ENCODE results near the gene RGMA.
A peak's percentile ranks its signal among the peaks of the same experiment; 100 is the strongest.
"Not testable (repeated sequence)": the region's sequence is repeated elsewhere in the genome, so short reads cannot be mapped to it uniquely, and the experiment has no call there.

The RGMA gene

DNA sequence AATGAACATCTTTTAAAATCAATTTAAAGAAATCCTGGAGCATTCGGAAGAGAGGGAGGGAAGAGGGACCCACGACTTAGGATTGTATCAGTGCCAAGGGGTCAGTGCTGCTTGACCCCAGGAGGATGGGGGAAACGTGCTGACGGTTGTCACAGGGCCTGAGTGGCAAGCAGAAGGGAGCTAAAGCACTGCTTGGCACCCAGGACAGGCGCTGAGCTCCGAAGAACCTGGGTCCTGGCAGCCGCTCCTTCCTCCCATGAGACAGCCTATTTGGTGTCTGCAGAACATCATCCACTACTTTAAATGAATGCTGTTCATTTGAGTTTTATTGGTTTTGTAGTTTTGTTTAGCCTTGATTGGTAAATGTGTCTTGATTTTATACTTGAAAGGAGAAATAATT is 54.5 kb downstream of the RGMA start:
- no peak for DNase-seq (ENCODE audit: low read depth)

DNA sequence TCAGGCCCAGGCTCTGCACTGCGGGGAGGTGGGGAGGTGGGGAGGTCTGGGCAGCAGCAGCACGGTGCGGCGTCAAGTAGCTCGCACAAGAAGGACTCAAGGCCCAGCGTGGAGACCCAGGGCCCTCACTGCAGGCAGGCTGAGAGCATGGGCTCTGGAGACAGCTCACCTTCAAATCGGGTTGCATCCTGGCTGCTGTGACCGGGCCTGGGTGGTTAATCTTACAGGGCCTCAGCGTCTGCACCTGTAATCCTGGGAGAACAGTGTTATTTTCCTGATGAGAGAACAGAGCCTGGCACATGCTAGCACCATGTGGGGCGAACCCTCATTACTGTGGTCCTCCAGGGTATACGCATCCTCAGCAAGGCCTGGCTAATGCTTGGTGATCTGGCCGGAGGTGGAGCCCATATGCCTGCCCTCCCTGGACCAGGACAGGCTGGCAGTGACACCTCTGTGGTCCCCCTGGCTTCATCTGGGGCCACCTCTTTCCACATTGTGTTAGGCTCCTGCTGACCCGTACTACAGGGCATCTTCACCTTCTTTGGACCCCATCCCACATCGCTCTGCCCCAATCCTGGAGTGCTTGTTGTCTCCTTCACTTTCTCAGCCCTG is 55.5 kb downstream of the RGMA start:
- DNase-seq (ENCODE audit: low read depth) = no peak

DNA sequence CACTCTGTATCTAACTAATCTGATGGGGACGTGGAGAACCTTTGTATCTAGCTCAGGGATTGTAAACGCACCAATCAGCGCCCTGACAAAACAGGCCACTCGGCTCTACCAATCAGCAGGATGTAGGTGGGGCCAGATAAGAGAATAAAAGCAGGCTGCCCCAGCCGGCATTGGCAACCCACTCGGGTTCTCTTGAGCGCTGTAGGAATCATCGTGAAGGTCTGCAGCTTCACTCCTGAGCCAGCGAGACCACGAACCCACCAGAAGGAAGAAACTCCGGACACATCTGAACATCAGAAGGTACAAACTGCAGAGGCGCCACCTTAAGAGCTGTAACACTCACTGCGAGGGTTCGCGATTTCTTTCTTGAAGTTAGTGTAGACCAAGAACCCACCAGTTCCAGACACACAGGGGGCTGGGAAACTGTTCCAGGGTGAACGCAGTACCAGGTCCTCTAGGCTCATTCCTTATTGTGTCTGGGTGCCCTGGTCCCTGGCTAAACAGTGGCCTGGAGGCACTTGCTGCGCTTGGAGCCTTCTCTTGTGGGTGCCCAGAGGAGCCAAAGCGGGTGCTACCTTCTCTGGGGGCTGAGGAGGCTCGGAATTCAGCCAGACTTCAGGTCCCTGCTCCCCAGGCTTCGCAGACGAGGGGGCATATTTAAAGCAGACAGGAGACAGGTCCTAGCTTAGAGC is 56.4 kb downstream of the RGMA start:
- not testable (repeated sequence) for DNase-seq (ENCODE audit: low read depth)

DNA sequence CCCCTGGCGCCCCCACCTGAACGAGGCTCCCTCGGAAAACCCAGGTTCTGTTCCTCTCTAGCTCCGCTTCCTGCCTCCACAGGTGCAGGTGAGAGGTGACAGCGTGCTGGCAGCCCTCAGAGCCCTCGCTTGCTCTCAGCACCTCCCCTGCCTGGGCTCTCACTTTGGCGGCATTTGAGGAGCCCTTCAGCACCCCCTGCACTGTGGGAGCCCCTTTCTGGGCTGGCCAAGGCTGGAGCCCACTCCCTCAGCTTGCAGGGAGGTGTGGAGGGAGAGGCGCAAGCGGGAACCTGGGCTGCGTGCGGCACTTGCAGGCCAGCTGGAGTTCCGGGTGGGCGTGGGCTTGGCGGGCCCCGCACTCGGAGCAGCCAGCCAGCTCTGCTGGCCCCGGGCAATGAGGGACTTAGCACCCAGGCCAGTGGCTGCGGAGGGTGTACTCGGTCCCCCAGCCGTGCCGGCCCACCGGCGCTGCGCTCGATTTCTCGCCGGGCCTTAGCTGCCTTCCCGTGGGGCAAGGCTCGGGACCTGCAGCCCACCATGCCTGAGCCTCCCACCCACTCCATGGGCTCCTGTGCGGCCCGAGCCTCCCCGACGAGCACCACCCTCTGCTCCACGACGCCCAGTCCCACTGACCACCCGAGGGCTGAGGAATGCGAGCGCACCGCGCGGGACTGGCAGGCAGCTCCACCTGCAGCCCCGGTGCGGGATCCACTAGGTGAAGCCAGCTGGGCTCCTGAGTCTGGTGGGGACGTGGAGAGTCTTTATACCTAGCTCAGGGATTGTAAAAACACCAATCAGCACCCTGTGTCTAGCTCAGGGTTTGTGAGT is 57.2 kb downstream of the RGMA start:
- not testable (repeated sequence) for DNase-seq (ENCODE audit: low read depth)

DNA sequence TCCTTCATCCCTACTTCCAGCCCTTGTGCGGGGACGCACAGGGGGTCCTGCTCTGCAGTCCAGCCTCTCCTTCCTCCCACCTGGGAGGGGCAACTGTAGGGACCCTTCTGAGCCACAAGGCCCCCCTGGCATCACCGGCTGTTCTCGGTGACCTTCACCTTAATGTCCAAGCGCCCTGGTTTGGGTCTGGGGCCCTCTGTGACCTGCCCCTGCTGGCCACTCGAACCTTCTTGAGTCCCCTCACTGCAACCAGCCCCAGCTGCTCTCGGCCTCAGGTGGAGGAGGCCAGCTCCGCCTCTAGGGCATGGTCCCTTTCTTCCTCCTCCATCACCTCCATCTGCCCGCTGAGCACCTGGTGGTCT is 57.9 kb downstream of the RGMA start:
- DNase-seq (ENCODE audit: low read depth) = no peak

DNA sequence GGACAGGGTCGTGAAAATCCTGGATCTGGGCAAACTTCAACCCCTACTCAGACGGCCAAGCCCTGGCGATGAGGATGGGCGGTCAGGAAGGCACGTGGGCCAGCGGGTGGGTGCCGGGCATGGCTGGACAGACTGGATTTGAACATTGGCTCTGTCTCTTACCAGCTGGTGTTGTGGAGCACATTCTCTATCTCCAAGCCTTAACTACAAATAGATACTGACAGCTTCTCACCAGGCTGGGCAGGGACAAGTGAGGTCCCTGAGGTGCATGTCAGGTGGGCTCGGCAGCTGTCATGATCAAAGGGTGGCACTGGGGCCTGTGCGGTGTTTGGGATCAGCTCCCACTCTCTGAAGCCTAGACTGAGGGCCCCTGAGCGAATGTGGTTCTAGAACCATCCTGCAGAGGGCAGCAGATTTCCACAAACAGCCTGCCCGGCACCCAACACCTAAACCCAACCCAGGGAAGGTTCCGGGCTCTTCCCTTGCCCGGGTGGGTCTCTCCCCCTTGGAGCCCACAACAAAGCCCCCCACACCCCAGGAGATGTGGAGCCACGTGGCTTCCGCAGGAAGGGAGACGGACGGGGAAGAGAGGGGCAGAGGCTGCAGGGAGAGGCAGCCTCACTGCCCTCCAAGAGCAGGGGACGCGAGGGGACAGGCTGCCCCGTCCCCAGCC is 58.4 kb downstream of the RGMA start:
- DNase-seq (ENCODE audit: low read depth) = peak; percentile 49

DNA sequence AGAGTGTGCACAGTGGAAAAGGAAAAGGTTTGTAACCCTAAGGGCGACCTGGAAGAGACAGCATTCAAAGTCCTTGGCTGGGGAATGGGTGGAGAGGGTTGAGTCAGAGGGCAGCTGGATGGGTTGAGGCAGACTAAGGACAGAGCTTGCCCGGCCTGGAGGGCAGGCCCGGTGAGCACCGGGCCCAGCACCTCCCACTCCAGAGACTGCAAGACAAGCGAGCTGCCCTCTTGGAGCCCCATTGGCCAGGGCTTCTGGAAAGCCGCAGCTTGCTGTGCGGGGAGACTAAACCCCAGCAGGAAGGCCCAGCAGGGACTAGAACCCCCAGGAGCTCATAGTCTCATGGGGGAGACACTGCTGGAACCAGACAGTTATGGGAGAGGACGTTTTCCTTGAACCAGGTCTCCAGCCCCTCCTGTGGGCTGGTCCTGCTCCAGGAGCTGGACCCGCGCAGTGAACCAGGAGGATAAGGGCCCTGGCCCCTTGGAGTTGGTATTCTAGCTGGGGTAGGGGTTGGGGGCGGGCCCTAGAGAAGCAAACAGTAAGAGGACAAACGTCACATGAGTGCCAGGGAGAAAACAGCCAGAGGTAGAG is 59.1 kb downstream of the RGMA start:
- peak; percentile 56 for DNase-seq (ENCODE audit: low read depth)

DNA sequence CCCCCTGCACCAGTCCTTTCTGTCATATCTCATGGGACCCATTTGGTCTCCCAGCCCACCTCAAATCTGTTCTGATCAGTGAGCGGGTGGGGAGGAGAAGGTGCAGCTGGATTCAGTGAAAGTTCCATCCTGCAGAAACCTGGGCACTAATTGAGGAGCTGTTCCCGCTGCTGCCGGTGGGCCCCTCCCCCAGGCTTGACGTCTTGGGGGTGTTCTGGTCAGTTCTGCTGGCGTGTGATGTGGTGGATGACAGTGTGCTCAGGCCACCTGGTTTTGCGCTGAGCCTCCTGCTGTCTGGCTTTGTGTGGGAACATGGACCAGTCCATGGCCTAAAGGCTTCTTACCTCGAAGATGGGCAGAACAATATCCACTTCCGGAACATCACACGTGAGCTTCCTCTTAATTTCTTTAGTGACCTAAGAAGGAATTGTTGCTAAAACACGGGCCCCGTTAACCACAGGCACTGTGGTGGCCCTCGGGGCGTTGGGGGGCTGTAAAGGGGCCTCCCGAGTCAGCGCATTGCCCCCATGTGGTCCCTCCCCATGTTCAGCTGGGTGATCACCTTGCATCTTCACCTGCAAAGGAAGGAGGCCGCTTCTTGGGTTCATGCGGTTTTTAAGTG is 59.7 kb downstream of the RGMA start:
- peak; percentile 42 for DNase-seq (ENCODE audit: low read depth)

DNA sequence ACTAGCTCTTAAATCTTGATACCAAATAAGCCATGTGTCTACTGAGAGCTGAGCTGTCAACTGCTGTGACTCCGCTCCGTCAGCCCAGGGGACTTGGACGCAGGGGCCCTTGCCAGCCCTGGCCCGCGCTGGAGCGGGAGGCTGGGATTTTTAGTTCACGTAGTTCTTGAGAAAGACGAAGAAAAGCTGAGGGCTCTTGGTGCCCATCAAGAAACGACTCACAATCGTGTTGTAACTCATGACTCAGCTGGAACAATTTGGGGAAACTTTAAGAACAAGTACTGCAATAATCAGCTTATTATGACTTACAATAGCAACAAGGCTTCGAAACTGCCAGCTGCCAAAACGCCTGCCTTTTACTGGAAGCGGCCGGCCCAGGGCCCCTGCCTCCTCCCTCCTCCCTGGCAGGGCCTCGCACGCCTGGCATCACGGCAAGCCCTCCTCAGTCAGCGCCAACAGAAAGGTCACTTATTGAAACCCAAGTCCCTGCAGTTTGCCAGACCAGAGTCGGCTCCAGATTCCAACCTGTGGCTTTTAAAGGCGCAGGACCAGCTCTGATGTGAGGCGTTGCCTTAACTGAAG is 60.3 kb downstream of the RGMA start:
- DNase-seq (ENCODE audit: low read depth) = peak; percentile 99

DNA sequence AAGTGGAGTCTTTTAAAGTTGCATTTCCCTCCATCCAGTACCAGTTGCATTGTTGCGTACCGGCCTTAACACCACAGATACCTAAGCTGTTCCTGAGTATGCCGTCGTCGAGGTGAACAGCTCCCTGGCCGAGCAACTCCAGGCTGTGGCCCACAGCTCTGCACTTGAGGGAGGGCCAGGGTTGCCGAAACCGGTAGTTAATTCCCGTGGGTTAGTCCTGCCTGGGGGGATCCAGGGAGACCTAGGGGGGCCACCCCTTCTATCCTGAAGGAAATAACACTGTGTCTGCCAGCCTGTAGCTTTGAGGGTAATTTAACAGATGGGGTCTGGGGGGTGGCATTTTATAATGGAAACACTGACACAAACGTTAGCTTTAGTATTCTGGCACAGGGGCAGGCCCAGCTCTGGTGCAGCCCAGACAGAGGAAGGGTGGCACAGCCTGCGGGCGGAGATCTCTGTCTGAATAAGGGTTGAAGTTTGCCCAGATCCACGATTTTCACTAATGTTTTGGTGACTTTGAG is 60.8 kb downstream of the RGMA start:
- DNase-seq (ENCODE audit: low read depth) = no peak

DNA sequence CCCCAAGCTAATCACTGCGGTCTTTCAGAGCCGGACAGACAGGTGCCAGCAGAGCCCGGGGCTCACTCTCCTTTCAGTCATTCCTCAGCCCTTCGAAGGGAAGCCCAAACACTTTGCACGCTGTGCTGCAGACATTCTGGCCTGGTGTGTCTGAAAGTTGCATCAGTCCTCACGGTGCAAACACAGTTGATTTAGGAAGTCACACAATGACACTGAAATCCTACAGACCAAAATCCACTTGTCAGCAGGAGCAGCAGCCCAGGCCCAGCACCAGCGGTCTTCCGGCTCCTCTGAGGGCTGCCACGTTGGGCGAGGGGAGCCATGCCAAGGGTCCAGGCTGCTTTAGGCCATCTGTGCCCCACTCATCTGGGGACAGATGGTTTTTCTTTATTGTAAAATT is 61.6 kb downstream of the RGMA start:
- peak; percentile 45 for DNase-seq (ENCODE audit: low read depth)

DNA sequence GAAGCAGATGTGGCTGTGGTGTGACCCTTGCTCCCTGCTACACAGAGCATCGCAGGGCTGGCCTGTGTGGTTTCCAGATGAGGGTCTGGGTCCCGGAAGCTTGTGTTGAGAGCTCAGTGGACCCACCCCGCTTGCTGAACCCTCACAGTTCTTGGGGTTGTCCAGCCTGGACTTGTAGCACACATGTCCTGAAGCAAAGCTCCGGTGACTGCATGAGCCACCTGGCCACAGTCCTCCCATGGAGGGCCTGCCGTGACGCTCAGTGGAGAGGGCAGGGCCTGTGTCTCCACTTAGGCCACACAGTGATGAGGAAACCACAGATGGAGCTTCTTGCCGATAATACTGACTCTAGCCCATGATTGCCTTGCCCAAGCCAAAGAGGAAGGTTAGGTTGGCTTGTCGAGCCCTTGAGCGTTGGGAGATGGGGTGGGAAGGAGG is 62.6 kb downstream of the RGMA start:
- no peak for DNase-seq (ENCODE audit: low read depth)

DNA sequence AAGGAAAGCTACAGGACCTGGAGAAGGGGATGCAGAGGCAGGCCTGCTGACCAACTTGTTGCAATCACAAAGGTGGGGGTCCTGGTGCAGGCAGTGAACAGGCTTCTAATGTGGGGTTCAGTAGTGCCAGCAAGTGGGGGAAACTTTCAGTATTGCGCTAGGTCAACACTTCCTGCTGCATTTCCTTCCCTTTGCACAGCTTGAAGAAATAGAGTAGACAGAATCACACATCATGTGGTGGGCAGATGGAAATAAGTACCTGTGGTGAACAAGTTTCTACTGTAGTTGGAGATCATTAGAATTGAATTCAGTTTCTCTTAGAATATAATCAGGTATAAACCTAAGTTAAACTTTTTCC is 63.4 kb downstream of the RGMA start:
- no peak for DNase-seq (ENCODE audit: low read depth)

DNA sequence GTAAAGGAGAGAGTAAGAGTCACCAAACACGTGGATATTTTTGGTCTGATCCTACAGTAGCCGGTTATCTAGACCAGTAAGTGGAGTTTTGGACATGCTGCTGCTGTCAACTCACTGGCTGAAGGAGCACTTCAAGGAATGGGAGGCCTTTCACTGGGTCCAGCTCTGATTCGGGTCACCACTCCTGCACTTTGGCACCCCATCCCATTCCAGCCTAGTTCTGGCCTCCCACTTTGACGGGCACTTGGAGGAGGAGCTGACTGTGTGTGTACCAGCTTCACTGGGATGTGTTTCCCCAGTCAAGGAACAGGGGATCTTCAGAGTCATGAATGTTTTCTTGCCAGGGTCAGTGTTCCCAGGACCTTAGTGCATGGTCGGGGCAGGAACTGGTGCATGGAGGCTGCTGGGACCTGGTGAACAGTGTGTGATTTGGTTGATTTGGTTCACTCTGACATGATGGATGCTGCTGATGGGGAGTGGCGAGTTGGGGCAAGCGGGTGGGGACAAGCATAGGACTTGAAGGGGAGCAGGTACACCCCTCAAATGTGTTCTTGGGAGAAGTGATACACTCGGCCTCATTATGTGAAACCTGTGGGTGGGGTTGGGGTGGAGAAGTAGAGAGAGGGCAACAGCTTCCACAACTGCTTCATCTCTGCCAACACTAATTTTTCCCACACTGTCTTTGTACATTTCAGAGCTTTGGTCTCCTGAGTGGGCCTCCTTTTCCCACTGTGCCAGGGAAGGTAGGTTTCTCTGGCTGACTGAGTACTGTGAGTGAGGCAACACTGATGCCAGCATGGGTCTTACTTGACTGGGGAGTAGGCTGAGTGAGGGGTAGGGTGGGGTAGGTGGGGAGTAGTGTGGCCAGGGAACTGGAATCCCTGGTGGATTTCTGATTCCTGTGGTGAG is 64.0 kb downstream of the RGMA start:
- DNase-seq (ENCODE audit: low read depth) = no peak

DNA sequence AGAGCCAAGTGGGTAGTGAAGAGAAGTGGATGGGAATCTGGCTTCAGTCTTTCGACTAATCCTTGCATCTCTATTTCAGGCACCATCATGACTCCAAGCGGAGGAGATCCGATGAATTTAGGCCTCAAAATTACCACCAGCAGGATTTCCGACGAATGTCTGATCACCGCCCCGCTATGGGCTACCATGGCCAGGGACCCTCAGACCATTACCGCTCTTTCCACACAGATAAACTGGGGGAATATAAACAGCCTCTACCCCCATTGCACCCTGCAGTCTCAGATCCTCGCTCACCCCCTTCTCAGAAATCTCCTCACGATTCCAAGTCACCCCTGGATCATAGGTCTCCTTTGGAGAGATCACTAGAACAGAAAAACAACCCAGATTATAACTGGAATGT is 64.7 kb downstream of the RGMA start:
- DNase-seq (ENCODE audit: low read depth) = no peak

DNA sequence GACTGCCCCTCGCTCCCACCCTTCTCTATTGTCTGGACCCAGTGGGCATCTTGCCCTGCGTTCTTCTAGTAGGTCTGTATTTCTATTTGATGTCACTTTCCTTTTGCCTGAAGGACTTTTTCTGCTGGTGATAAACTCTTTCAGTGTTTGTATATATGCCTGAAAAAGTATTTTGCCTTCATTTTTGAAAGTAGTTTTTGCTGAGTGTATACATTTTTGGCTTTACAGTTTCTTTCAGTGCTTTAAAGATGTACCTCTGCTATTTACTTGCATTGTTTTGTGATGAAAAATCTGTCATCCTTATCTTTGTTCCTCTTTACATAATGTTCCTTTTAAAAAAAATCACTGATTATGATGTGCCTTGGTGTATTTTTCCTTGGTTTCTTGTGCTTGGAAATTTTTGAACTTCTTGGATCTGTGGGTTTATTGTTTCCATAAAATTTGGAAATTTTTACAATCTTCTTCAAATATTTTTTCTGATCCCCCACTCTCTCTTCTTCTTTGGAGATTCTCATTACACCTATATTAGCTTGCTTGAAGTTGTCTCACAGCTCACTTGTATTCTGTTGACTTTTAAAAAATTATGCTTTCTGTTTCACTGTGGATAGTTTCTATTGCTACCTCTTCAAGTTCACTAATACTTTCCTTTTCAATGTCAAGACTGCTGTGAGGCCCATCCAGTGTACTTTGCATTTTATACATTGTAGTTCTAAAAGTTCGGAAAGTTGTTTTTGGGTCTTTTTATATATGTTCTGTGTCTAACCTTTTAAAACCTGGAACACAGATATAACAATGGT is 67.8 kb downstream of the RGMA start:
- no peak for DNase-seq (ENCODE audit: low read depth)

DNA sequence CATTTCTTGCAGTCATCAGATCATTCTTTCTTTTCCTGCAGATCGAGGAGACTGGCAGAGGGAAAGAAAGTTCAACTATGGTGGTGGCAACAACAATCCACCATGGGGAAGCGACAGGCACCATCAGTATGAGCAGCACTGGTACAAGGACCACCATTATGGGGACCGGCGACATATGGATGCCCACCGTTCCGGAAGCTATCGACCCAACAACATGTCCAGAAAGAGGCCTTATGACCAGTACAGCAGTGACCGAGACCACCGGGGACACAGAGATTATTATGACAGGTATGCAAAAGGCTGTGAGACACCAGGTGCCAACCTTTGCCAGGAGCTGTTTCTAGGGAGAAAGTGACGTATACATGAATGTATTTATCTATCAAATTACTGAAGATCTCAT is 69.0 kb downstream of the RGMA start:
- no peak for DNase-seq (ENCODE audit: low read depth)

DNA sequence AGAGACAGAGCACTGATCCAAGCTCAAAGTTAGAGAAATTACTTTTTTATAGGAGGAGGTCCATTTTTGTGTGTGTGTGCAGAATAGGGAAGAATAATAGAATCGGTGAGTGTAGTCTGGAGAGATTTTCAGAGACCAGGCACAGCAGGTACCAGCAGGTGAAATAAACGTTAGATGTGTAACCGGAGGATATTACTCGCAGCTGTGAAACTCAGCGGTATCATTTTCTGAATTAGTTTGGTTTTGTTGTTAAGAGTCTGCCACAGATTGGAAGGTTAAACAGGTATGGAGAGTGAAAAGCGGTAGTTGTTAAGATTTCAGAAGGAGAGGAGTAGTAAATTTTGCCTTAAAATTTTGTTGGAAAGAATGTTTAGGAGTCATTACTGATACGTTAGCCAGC is 69.9 kb downstream of the RGMA start:
- no peak for DNase-seq (ENCODE audit: low read depth)

DNA sequence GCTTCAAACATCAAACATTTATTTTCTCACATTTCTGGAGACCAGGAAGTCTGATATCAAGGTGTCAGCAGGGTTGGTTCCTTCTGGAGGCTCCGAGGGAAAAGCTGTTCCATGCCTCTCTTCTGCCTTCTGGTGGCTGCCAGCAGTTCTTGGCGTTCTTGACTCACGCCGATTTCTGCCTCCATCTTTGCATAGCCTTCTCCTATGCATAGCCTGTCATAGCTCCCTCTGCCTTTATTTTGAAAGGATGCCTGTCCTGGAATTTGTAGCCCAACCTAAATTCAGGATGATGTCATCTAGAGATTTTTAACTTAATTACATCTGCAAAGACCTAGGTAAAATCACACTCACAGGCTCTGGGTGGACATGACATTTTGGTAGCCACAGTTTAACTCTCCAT is 70.4 kb downstream of the RGMA start:
- no peak for DNase-seq (ENCODE audit: low read depth)

Data from fibroblast of gingiva (primary cell).